DOHH2 (cell line): ENCODE measurements around the gene ADGRL3.

Experiments used
- H3F3A ChIP-seq: fragments of 200-600 bp; sonication (generic), shearing (Covaris generic); 2 replicates; pipeline ENCODE4 v1.6.0; 2016; ENCODE audit warnings: antibody characterized with exemption, mild to moderate bottlenecking; ENCODE audit not compliant: control insufficient read depth, insufficient read depth
- H3K27ac ChIP-seq: fragments of 200-600 bp; sonication (generic); 2 replicates; pipeline ENCODE4 v1.5.1; 2014; ENCODE audit warnings: low read depth, mild to moderate bottlenecking, low read length, moderate library complexity
- H3K27me3 ChIP-seq: fragments of 200-600 bp; sonication (generic); 2 replicates; pipeline ENCODE4 v1.6.1; 2014; ENCODE audit warnings: mild to moderate bottlenecking, low read length, mixed read lengths; ENCODE audit not compliant: control insufficient read depth
- H3K36me3 ChIP-seq: fragments of 200-600 bp; sonication (generic); 2 replicates; pipeline ENCODE4 v1.6.1; 2014; ENCODE audit warnings: mild to moderate bottlenecking, low read length, moderate library complexity, mixed read lengths; ENCODE audit not compliant: control insufficient read depth
- H3K4me1 ChIP-seq: fragments of 200-600 bp; sonication (generic); 2 replicates; pipeline ENCODE4 v1.6.1; 2014; ENCODE audit warnings: mild to moderate bottlenecking, low read length, mixed read lengths; ENCODE audit not compliant: control insufficient read depth
- H3K4me2 ChIP-seq: fragments of 200-600 bp; sonication (generic); 2 replicates; pipeline ENCODE4 v1.6.0; 2014; ENCODE audit warnings: mild to moderate bottlenecking, low read length, moderate library complexity
- H3K4me3 ChIP-seq: fragments of 200-600 bp; sonication (generic); 2 replicates; pipeline ENCODE4 v1.5.1; 2014; ENCODE audit warnings: mild to moderate bottlenecking, low read length, mixed read lengths
- H3K79me2 ChIP-seq: fragments of 200-600 bp; sonication (generic); 2 replicates; pipeline ENCODE4 v1.6.1; 2014; ENCODE audit warnings: mild to moderate bottlenecking, low read length, mixed read lengths; ENCODE audit not compliant: control insufficient read depth
- H3K9me2 ChIP-seq: fragments of 200-600 bp; sonication (generic); replicated peaks from 2 replicates; pipeline ENCODE4 v1.6.1; 2014; ENCODE audit warnings: mild to moderate bottlenecking, low read length, mixed read lengths; ENCODE audit not compliant: control insufficient read depth
- H3K9me3 ChIP-seq: fragments of 200-600 bp; sonication (generic); 2 replicates; pipeline ENCODE4 v1.6.1; 2014; ENCODE audit warnings: antibody characterized with exemption, low read length, mixed read lengths; ENCODE audit not compliant: control insufficient read depth, insufficient read depth
- H4K20me1 ChIP-seq: fragments of 200-600 bp; sonication (generic); 2 replicates; pipeline ENCODE4 v1.6.0; 2014; ENCODE audit warnings: low read depth, mild to moderate bottlenecking, antibody characterized with exemption, low read length, moderate library complexity; ENCODE audit not compliant: control insufficient read depth, insufficient read depth
- EZH2phosphoT487 ChIP-seq: fragments of 200-600 bp; sonication (generic); IDR thresholded peaks from 2 replicates; pipeline ENCODE4 v1.6.1; 2017; ENCODE audit warnings: borderline replicate concordance, mild to moderate bottlenecking, antibody characterized with exemption, low read length, moderate library complexity, mixed read lengths
- TF ChIP-seq, protein P1 (sequence below): fragments of 200-600 bp; sonication (generic); IDR thresholded peaks from one replicate; pipeline ENCODE4 v1.5.1; 2014; ENCODE audit warnings: antibody characterized with exemption, mild to moderate bottlenecking, low read depth, low read length; ENCODE audit not compliant: poor library complexity, severe bottlenecking

Gene ADGRL3

DNA sequence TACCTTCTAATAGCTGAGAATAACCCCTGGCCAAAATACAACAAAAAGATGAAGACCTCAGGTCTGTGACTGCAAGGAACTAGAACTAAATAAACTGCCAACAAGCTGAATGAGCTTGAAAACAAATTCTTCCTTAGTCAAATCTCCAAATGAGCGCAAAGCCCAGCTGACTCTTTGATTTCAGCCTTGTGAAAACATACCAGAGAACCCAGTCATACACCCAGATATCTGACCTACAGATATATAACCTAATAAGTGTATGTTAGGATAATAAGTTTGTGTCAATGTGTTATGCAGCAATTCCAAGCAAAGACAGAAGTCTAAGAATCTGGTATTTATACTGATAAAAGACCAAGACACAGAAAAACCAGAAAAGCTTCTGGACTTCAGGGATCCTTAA, 38.0 kb upstream of the ADGRL3 start:
- H3K27me3 ChIP-seq = no peaks in the 10 kb centered on the region
- H3F3A ChIP-seq = no peaks in the 10 kb centered on the region
- TF ChIP-seq EZH2phosphoT487 = no peak
- TF ChIP-seq, protein P1, sequence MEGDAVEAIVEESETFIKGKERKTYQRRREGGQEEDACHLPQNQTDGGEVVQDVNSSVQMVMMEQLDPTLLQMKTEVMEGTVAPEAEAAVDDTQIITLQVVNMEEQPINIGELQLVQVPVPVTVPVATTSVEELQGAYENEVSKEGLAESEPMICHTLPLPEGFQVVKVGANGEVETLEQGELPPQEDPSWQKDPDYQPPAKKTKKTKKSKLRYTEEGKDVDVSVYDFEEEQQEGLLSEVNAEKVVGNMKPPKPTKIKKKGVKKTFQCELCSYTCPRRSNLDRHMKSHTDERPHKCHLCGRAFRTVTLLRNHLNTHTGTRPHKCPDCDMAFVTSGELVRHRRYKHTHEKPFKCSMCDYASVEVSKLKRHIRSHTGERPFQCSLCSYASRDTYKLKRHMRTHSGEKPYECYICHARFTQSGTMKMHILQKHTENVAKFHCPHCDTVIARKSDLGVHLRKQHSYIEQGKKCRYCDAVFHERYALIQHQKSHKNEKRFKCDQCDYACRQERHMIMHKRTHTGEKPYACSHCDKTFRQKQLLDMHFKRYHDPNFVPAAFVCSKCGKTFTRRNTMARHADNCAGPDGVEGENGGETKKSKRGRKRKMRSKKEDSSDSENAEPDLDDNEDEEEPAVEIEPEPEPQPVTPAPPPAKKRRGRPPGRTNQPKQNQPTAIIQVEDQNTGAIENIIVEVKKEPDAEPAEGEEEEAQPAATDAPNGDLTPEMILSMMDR = no peak
- H3K27ac ChIP-seq = no peak overlapping the region
- H4K20me1 ChIP-seq = no peaks in the 10 kb centered on the region
- no peaks in the 10 kb centered on the region for H3K9me2 ChIP-seq
- H3K36me3 ChIP-seq = no peaks in the 10 kb centered on the region
- no peak overlapping the region for H3K4me3 ChIP-seq
- no peaks in the 10 kb centered on the region for H3K9me3 ChIP-seq
- no peaks in the 10 kb centered on the region for H3K4me1 ChIP-seq
- H3K79me2 ChIP-seq = no peaks in the 10 kb centered on the region
- H3K4me2 ChIP-seq = no peak overlapping the region

DNA sequence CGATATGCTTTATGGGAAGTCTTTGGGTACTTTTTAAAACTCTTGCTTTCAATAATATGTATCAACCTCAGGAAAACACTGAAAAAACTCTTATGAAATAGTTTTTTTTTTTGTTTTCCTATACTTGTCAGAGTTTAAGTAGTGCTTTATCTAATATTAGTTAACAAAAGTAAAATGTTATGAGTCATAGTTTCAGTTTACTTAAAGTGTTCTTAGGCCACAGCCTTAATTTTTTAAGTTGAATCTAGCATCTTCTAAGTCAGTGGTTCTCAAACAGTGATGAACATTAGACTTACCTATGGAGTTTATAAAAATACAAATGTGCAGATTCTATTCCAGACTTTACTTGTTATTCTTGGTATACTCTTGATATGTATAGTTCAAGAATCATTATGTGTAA, 26.3 kb upstream of the ADGRL3 start:
- no peaks in the 10 kb centered on the region for H3K36me3 ChIP-seq
- H3K27ac ChIP-seq = no peak overlapping the region
- H3F3A ChIP-seq = no peaks in the 10 kb centered on the region
- H3K9me3 ChIP-seq = no peaks in the 10 kb centered on the region
- no peaks in the 10 kb centered on the region for H3K27me3 ChIP-seq
- H3K4me3 ChIP-seq = no peak overlapping the region
- H3K9me2 ChIP-seq = no peaks in the 10 kb centered on the region
- no peaks in the 10 kb centered on the region for H3K79me2 ChIP-seq
- no peaks in the 10 kb centered on the region for H4K20me1 ChIP-seq
- H3K4me2 ChIP-seq = no peak overlapping the region
- no peaks in the 10 kb centered on the region for H3K4me1 ChIP-seq
- TF ChIP-seq, protein P1 = no peak
- no peak for TF ChIP-seq EZH2phosphoT487

DNA sequence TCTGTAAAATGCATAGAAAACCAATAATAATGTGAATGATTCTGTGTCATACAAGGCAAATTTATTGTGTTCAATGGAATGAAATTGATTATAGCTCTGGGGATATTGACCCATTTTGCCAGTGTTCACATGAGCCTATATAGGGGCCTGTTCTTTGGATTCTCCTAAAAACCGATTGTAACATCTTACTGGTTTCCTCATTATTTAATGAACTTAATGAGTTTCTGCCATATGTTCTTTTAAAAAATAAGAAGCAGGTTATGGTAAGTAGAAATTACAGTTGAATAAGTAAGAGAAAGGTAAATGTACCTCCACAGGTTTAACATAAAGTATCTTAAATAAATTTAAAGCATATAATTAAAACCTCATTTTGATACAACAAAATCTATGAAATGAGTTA, 24.6 kb upstream of the ADGRL3 start:
- H3K4me1 ChIP-seq = no peaks in the 10 kb centered on the region
- TF ChIP-seq EZH2phosphoT487 = no peak
- TF ChIP-seq, protein P1 = no peak
- no peaks in the 10 kb centered on the region for H3F3A ChIP-seq
- H3K36me3 ChIP-seq = no peaks in the 10 kb centered on the region
- H3K4me2 ChIP-seq = no peak overlapping the region
- H3K27ac ChIP-seq = no peak overlapping the region
- no peaks in the 10 kb centered on the region for H4K20me1 ChIP-seq
- no peaks in the 10 kb centered on the region for H3K9me2 ChIP-seq
- no peaks in the 10 kb centered on the region for H3K27me3 ChIP-seq
- H3K4me3 ChIP-seq = no peak overlapping the region
- no peaks in the 10 kb centered on the region for H3K9me3 ChIP-seq
- no peaks in the 10 kb centered on the region for H3K79me2 ChIP-seq

DNA sequence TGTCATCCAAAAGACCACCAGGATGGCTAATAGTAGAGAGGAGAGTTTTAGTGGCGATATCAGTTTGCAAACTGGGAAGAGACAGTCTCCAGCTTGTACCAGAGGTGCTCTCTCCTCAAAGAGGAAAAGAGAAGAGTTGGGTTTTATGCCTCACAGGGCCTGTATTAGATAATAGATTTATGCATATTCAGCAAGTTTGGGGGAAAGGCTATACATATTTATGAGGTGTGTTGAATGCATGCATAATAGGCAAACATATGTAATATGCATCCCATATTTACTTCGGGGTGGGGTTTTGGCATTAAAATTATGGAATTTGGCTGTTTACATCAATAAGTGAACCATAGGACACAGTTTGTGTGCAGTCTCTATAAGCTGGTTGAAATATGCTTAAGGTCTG, 22.8 kb upstream of the ADGRL3 start:
- Histone ChIP-seq H3F3A (no peaks in the 10 kb centered on the region), H3K4me2 (no peak overlapping the region), H3K4me1 (no peaks in the 10 kb centered on the region), H3K4me3 (no peak overlapping the region), H3K36me3 (no peaks in the 10 kb centered on the region), H4K20me1 (no peaks in the 10 kb centered on the region), H3K27me3 (no peaks in the 10 kb centered on the region), H3K79me2 (no peaks in the 10 kb centered on the region), H3K9me3 (no peaks in the 10 kb centered on the region), H3K9me2 (no peaks in the 10 kb centered on the region), H3K27ac (no peak overlapping the region)
- TF ChIP-seq, protein P1 = no peak
- TF ChIP-seq EZH2phosphoT487 = no peak
